ENCODE results near the gene PLEKHF1. TPM values are rescaled to one million over a fixed set of nuclear protein-coding genes. Genes with fewer than 3 reads are reported as not detected.

Gene PLEKHF1
- total and polyA plus RNA-seq, 2 donors (not counting 1 experiment from before 2014, with no cell fraction given) = 5.2 to 72.5 TPM

DNA sequence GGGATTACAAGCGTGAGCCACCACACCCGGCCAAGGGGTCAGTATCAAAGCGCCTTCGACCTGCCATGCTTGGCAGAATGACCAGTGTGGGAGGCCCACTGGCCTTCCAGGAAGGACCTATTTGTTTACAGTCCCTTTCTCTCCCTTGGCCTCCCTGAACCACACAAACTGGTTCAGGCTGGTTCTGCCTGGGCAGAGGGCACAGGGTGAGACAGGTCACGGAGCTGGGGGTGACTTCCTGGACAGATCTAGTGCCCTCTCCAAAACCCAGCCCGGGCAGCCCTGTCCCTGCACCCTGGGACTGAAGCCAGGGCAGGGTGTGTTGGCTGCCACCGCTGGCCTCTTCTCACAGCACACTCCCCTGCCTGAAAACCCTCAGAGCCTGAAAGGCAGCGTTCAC lies 11.3 kb downstream of the PLEKHF1 start:
- Histone ChIP-seq H2AFZ (ENCODE audit: low read length) (no peak overlapping the region), H4K20me1 (ENCODE audit: control insufficient read depth, extremely low read depth, insufficient read depth, low read length) (peaks cover 2% of the 10 kb centered on the region), H3K79me2 (ENCODE audit: control insufficient read depth, insufficient read depth, low read length) (peaks cover 21% of the 10 kb centered on the region), H3K4me3 (replicated peaks in 1 of 4; ENCODE audit: control extremely low read depth in 1 of 4, insufficient read depth in 1 of 4, low read depth in 3 of 4, low read length in 4 of 4) (no peak overlapping the region), H3K9me3 (ENCODE audit: control insufficient read depth, insufficient read depth, low read depth, low read length) (no peaks in the 10 kb centered on the region), H3K36me3 (ENCODE audit: control insufficient read depth, insufficient read depth, low read length) (peaks cover 13% of the 10 kb centered on the region), H3K27me3 (ENCODE audit: control insufficient read depth, insufficient read depth, low read length) (no peaks in the 10 kb centered on the region), H3K4me1 (ENCODE audit: control insufficient read depth, extremely low read depth, insufficient read depth, low read length) (peaks cover 7% of the 10 kb centered on the region), H3K4me2 (ENCODE audit: extremely low read depth, insufficient read depth, low read length) (no peak overlapping the region), H3K9ac (ENCODE audit: insufficient read depth, low read length) (no peak overlapping the region), H3K27ac (ENCODE audit: insufficient read depth, low read length) (no peak overlapping the region)
- TF ChIP-seq, protein P1, sequence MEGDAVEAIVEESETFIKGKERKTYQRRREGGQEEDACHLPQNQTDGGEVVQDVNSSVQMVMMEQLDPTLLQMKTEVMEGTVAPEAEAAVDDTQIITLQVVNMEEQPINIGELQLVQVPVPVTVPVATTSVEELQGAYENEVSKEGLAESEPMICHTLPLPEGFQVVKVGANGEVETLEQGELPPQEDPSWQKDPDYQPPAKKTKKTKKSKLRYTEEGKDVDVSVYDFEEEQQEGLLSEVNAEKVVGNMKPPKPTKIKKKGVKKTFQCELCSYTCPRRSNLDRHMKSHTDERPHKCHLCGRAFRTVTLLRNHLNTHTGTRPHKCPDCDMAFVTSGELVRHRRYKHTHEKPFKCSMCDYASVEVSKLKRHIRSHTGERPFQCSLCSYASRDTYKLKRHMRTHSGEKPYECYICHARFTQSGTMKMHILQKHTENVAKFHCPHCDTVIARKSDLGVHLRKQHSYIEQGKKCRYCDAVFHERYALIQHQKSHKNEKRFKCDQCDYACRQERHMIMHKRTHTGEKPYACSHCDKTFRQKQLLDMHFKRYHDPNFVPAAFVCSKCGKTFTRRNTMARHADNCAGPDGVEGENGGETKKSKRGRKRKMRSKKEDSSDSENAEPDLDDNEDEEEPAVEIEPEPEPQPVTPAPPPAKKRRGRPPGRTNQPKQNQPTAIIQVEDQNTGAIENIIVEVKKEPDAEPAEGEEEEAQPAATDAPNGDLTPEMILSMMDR (conservative IDR thresholded peaks at IDR 0.05 in 1 of 2, IDR thresholded peaks at IDR 0.05 in 1 of 2; ENCODE audit: low read depth in 1 of 2, low read length in 2 of 2) = no peak
- TF ChIP-seq EZH2 (IDR thresholded peaks at IDR 0.05; ENCODE audit: low read length, missing control alignments) = no peak
- no peak for DNase-seq (ENCODE audit: low read depth in 2 of 2)

DNA sequence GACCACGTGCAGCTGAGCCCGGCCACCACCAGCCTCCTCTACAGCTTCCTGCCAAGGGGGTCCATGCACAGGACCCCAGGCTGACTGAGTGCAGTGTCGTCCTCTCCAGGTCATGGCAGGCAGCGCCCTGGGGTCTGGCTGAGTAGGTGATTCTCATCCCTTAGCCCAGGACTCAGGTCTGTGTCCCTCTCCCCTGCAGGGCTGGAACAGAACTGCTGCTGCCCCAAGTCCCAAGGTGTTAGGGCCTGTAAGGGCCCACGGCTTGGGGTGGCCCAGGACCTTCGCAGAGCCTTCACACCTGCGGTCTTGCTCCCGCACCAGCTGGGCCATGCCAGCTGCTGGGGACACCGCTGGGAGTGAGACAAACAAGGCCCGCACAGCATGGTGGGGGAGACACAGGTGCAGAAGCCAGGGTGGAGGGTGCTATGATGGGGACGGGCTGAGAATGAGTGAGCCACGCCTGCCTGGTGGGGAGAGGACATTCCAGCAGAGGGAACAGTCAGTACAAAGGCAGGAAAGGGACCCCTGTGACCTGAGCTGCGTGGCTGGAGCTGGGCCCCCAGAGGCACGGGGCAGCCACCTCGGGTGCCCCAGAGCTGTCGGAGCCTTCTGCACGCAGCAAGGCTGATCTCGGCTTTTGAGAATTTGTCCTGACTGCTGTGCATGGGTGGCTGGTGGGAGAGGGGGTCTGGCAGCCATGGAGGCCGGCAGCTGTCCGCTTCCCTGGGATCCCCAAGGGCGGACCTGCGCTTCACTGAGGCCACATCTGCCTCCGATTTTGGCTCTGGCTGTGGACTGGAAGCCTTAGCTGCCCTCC lies 11.9 kb downstream of the PLEKHF1 start:
- no peaks in the 10 kb centered on the region for H3K27me3 ChIP-seq (ENCODE audit: control insufficient read depth, insufficient read depth, low read length)
- DNase-seq (ENCODE audit: low read depth in 2 of 2) = no peak

DNA sequence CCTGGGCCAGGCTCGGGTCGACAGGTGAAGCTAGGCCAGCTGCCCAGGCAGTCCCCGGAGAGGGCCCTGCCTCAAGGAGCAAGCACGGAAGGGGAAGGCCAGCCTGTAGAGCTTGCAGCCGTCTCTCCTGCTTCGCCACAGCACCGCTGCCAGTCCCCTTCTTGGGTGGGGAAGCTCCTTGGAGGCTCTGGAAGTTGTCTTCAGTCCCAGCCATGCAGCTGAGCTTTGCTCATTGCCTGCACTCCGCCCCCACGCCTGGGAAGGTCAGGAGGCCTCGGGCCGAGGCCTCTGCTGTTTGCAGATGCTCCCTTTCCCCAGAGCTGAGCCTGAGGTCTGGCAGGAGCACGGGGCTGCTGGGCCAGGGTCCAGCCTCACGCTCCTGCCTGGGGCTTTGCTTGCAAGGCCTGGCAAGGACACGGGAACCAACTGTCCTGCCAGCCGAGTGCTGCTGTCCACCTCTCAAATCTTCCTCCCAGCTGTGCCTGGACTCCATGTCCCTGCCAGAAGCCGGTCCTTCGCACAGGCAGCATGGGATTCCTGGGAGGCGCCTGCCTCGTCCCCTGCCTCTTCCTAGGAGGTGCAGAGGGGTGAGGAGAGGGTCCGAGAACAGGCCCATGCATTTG lies 13.3 kb downstream of the PLEKHF1 start:
- Histone ChIP-seq H3K27me3 (ENCODE audit: control insufficient read depth, insufficient read depth, low read length) (no peaks in the 10 kb centered on the region), H4K20me1 (ENCODE audit: control insufficient read depth, extremely low read depth, insufficient read depth, low read length) (no peaks in the 10 kb centered on the region), H3K36me3 (ENCODE audit: control insufficient read depth, insufficient read depth, low read length) (peaks cover 12% of the 10 kb centered on the region), H3K9me3 (ENCODE audit: control insufficient read depth, insufficient read depth, low read depth, low read length) (no peaks in the 10 kb centered on the region), H3K4me2 (ENCODE audit: extremely low read depth, insufficient read depth, low read length) (no peak overlapping the region), H3K4me1 (ENCODE audit: control insufficient read depth, extremely low read depth, insufficient read depth, low read length) (peaks cover 7% of the 10 kb centered on the region), H2AFZ (ENCODE audit: low read length) (no peak overlapping the region), H3K27ac (ENCODE audit: insufficient read depth, low read length) (no peak overlapping the region), H3K4me3 (replicated peaks in 1 of 4; ENCODE audit: control extremely low read depth in 1 of 4, insufficient read depth in 1 of 4, low read depth in 3 of 4, low read length in 4 of 4) (no peak overlapping the region), H3K9ac (ENCODE audit: insufficient read depth, low read length) (no peak overlapping the region), H3K79me2 (ENCODE audit: control insufficient read depth, insufficient read depth, low read length) (peaks cover 2% of the 10 kb centered on the region)
- TF ChIP-seq EZH2 (IDR thresholded peaks at IDR 0.05; ENCODE audit: low read length, missing control alignments) = no peak
- TF ChIP-seq, protein P1 (conservative IDR thresholded peaks at IDR 0.05 in 1 of 2, IDR thresholded peaks at IDR 0.05 in 1 of 2; ENCODE audit: low read depth in 1 of 2, low read length in 2 of 2) = no peak
- DNase-seq (ENCODE audit: low read depth in 2 of 2) = peak in 1 of 2 donors; percentile 27

More for the DNA sequence above, 11.9 kb downstream of the PLEKHF1 start:
- Histone ChIP-seq H3K27ac (ENCODE audit: insufficient read depth, low read length) (no peak overlapping the region), H3K9ac (ENCODE audit: insufficient read depth, low read length) (no peak overlapping the region), H3K9me3 (ENCODE audit: control insufficient read depth, insufficient read depth, low read depth, low read length) (no peaks in the 10 kb centered on the region), H3K36me3 (ENCODE audit: control insufficient read depth, insufficient read depth, low read length) (peaks cover 13% of the 10 kb centered on the region), H2AFZ (ENCODE audit: low read length) (no peak overlapping the region), H3K4me3 (replicated peaks in 1 of 4; ENCODE audit: control extremely low read depth in 1 of 4, insufficient read depth in 1 of 4, low read depth in 3 of 4, low read length in 4 of 4) (no peak overlapping the region), H3K4me1 (ENCODE audit: control insufficient read depth, extremely low read depth, insufficient read depth, low read length) (peaks cover 7% of the 10 kb centered on the region), H3K79me2 (ENCODE audit: control insufficient read depth, insufficient read depth, low read length) (peaks cover 15% of the 10 kb centered on the region), H4K20me1 (ENCODE audit: control insufficient read depth, extremely low read depth, insufficient read depth, low read length) (no peaks in the 10 kb centered on the region), H3K4me2 (ENCODE audit: extremely low read depth, insufficient read depth, low read length) (no peak overlapping the region)
- no peak for TF ChIP-seq EZH2 (IDR thresholded peaks at IDR 0.05; ENCODE audit: low read length, missing control alignments)
- TF ChIP-seq, protein P1 (conservative IDR thresholded peaks at IDR 0.05 in 1 of 2, IDR thresholded peaks at IDR 0.05 in 1 of 2; ENCODE audit: low read depth in 1 of 2, low read length in 2 of 2) = no peak

Data from fibroblast of lung (primary cell).